ENCODE data around the gene MIOX.

Gene MIOX

DNA sequence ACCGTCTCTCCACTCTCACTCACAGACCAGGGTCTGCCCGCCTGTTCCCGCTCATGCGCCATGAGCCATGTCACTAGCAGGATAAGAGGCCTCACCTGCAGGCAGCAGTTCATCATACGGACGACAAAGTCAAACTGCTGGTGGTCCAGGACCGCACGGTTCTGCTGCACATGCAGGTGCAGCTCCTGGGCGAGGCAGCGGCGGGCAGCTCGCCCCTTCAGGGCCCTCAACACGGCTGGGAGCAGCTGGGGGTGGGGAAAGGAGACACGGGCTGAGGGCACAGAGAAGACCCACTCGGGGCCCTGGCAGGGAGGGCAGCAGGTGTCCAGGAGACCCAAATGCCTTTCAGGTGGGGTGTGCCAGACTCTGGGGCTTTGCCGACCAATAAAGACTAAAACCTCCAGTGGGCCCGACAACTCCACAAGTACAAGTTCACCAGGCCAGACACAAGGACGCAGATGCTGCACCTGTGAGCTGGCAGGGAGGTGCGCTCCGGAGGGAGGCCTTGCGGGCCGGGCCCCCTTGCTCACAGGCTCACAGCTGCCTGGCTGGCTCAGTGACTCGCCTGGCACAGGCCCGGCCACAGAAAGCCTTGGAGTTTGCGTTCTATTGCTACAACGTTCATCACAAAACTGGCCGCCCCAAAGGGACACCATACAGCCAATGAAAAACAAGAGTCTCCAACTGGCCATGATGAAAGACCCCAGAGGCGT, 23.3 kb upstream of the MIOX start:
- H3F3A ChIP-seq (ENCODE audit: low read depth) = no peaks in the 10 kb centered on the region
- TF ChIP-seq EZH2phosphoT487 (IDR thresholded peaks at IDR 0.05; ENCODE audit: borderline replicate concordance) = no peak
- TF ChIP-seq, protein P1, sequence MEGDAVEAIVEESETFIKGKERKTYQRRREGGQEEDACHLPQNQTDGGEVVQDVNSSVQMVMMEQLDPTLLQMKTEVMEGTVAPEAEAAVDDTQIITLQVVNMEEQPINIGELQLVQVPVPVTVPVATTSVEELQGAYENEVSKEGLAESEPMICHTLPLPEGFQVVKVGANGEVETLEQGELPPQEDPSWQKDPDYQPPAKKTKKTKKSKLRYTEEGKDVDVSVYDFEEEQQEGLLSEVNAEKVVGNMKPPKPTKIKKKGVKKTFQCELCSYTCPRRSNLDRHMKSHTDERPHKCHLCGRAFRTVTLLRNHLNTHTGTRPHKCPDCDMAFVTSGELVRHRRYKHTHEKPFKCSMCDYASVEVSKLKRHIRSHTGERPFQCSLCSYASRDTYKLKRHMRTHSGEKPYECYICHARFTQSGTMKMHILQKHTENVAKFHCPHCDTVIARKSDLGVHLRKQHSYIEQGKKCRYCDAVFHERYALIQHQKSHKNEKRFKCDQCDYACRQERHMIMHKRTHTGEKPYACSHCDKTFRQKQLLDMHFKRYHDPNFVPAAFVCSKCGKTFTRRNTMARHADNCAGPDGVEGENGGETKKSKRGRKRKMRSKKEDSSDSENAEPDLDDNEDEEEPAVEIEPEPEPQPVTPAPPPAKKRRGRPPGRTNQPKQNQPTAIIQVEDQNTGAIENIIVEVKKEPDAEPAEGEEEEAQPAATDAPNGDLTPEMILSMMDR (conservative IDR thresholded peaks at IDR 0.05; ENCODE audit: low read length) = no peak
- H3K9me2 ChIP-seq (replicated peaks; ENCODE audit: low read depth, low read length) = no peaks in the 10 kb centered on the region
- H3K79me2 ChIP-seq (ENCODE audit: insufficient read depth, low read length) = peaks cover 41% of the 10 kb centered on the region
- H3K4me1 ChIP-seq (ENCODE audit: insufficient read depth, low read length, poor library complexity, severe bottlenecking) = peaks cover 17% of the 10 kb centered on the region
- H3K27me3 ChIP-seq (ENCODE audit: insufficient read depth, low read length, poor library complexity, severe bottlenecking) = no peaks in the 10 kb centered on the region
- no peaks in the 10 kb centered on the region for H3K9me3 ChIP-seq (ENCODE audit: insufficient read depth, low read depth, low read length)
- peaks cover 11% of the 10 kb centered on the region for H4K20me1 ChIP-seq (ENCODE audit: insufficient read depth, low read length, poor library complexity, severe bottlenecking)
- peaks cover 91% of the 10 kb centered on the region; the same call in 1 of the 2 replicates for H3K36me3 ChIP-seq (ENCODE audit: insufficient read depth, low read length)
- H3K4me2 ChIP-seq (ENCODE audit: low read depth, low read length, poor library complexity, severe bottlenecking) = no peak overlapping the region
- no peak overlapping the region for H2AFZ ChIP-seq (ENCODE audit: low read length)
- H3K4me3 ChIP-seq (ENCODE audit: low read length, poor library complexity, severe bottlenecking) = no peak overlapping the region
- H3K9ac ChIP-seq (ENCODE audit: low read depth, low read length, poor library complexity, severe bottlenecking) = no peak overlapping the region

GRCh38 chr22:50464451-50464850, 22.2 kb upstream of the MIOX start:
- Histone ChIP-seq H3K4me1 (ENCODE audit: insufficient read depth, low read length, poor library complexity, severe bottlenecking) (peaks cover 26% of the 10 kb centered on the region), H3K9me3 (ENCODE audit: insufficient read depth, low read depth, low read length) (no peaks in the 10 kb centered on the region), H3K79me2 (ENCODE audit: insufficient read depth, low read length) (peaks cover 50% of the 10 kb centered on the region), H3K9ac (ENCODE audit: low read depth, low read length, poor library complexity, severe bottlenecking) (no peak overlapping the region), H3K9me2 (replicated peaks; ENCODE audit: low read depth, low read length) (no peaks in the 10 kb centered on the region), H3K27me3 (ENCODE audit: insufficient read depth, low read length, poor library complexity, severe bottlenecking) (no peaks in the 10 kb centered on the region), H2AFZ (ENCODE audit: low read length) (no peak overlapping the region), H3K4me3 (ENCODE audit: low read length, poor library complexity, severe bottlenecking) (no peak overlapping the region), H4K20me1 (ENCODE audit: insufficient read depth, low read length, poor library complexity, severe bottlenecking) (peaks cover 20% of the 10 kb centered on the region), H3K4me2 (ENCODE audit: low read depth, low read length, poor library complexity, severe bottlenecking) (no peak overlapping the region), H3F3A (ENCODE audit: low read depth) (peaks cover 3% of the 10 kb centered on the region; the same call in 1 of the 2 replicates), H3K36me3 (ENCODE audit: insufficient read depth, low read length) (peaks cover 80% of the 10 kb centered on the region; the same call in 1 of the 2 replicates)
- no peak for TF ChIP-seq EZH2phosphoT487 (IDR thresholded peaks at IDR 0.05; ENCODE audit: borderline replicate concordance)
- TF ChIP-seq, protein P1 (conservative IDR thresholded peaks at IDR 0.05; ENCODE audit: low read length) = no peak

DNA sequence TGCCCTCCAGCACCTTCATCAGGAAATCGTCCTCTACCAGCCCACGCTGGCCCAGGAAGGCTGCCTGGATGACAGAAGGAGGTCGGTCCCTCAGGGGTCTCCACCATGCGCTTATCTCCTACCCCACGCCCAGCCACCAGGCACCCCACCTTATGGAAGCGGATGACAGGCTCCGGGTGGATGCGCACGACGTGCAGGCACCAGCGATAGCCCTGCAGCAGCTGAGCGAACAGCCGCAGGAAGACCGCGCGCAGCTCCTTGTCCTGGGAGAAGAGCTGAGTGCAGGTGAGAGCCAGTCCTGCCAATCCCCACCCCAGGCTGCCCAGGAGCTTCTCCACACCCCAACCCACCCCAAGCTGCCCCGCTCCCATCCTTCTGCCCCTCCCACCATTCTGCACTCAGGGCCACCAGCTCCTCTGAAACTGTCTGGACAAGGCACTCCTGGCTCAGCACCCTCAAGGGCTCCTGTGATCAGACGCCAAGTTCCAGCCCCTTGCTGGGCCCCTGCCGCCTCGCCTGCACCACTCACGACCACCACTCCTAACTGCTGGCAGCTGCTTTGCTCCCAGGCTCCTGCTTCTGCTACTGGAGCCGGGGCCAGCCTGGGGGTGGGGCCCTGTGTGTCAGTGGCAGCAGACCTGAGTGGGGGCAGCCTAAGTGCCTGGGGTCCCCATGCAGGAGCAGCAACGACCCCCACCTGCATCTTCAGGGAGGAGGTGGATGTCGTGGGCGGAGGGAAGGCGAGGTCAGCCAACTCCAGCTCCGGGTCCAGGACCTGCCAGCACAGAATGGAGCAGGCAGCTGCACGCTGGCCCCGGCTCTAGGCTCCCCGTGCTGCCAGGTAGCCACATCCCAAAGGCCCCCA, 21.4 kb upstream of the MIOX start:
- peaks cover 6% of the 10 kb centered on the region; the same call in 1 of the 2 replicates for H3F3A ChIP-seq (ENCODE audit: low read depth)
- H3K4me3 ChIP-seq (ENCODE audit: low read length, poor library complexity, severe bottlenecking) = no peak overlapping the region
- H3K36me3 ChIP-seq (ENCODE audit: insufficient read depth, low read length) = peaks cover 72% of the 10 kb centered on the region; the same call in 1 of the 2 replicates
- no peaks in the 10 kb centered on the region for H3K27me3 ChIP-seq (ENCODE audit: insufficient read depth, low read length, poor library complexity, severe bottlenecking)
- H3K9me2 ChIP-seq (replicated peaks; ENCODE audit: low read depth, low read length) = no peaks in the 10 kb centered on the region
- H3K9me3 ChIP-seq (ENCODE audit: insufficient read depth, low read depth, low read length) = no peaks in the 10 kb centered on the region
- peaks cover 50% of the 10 kb centered on the region for H3K79me2 ChIP-seq (ENCODE audit: insufficient read depth, low read length)
- peaks cover 28% of the 10 kb centered on the region for H3K4me1 ChIP-seq (ENCODE audit: insufficient read depth, low read length, poor library complexity, severe bottlenecking)
- peaks cover 20% of the 10 kb centered on the region for H4K20me1 ChIP-seq (ENCODE audit: insufficient read depth, low read length, poor library complexity, severe bottlenecking)
- H3K9ac ChIP-seq (ENCODE audit: low read depth, low read length, poor library complexity, severe bottlenecking) = no peak overlapping the region
- H3K4me2 ChIP-seq (ENCODE audit: low read depth, low read length, poor library complexity, severe bottlenecking) = no peak overlapping the region
- no peak for TF ChIP-seq EZH2phosphoT487 (IDR thresholded peaks at IDR 0.05; ENCODE audit: borderline replicate concordance)
- TF ChIP-seq, protein P1 (conservative IDR thresholded peaks at IDR 0.05; ENCODE audit: low read length) = no peak
- no peak overlapping the region for H2AFZ ChIP-seq (ENCODE audit: low read length)

All from Loucy (cell line).